ENCODE results near the gene OXER1.

Gene OXER1

DNA sequence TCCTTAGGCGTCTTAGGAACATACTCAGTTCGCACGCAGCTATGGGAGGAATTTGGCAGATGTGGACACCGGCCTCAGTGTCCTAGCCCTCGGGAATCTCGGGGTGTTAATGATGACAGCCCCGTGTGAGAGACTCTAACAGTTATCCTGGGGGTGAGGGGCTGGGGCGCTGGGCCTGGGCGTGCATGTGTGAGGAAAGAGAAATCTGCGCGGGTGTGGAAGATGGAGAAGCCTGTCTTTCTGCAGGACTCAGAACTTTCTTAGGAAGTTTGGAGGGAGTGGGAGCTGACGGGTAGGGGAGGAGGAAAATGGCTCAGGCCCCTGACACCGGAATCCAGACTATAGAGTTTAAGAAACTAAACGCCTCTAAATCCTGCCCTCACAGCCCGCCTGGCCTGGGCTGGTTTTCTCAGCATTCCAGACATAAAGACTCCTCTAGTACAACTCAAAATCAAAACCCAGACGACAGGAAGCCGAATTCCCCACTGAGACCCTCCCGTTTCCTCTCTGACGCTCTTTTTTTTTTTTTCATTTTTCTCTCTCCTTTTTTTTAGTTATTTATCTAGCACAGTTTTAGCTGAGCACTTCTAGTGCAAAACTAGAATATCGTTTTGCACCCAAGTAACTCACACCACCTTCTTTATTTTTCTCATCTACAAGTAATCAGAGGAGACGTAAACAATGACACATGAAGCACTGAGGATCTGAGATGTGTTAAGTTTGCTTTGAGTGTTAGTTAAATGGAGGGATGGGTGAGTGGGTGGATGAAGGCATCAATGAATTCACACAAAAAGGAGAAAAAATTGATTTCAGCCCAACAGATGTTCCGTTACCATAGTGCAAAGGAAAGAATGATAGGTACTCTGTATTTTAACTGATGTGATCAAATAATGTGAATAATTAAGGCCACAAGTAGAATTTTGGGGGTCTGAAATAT is 29.7 kb upstream of the OXER1 start:
- DNase-seq = no peak

DNA sequence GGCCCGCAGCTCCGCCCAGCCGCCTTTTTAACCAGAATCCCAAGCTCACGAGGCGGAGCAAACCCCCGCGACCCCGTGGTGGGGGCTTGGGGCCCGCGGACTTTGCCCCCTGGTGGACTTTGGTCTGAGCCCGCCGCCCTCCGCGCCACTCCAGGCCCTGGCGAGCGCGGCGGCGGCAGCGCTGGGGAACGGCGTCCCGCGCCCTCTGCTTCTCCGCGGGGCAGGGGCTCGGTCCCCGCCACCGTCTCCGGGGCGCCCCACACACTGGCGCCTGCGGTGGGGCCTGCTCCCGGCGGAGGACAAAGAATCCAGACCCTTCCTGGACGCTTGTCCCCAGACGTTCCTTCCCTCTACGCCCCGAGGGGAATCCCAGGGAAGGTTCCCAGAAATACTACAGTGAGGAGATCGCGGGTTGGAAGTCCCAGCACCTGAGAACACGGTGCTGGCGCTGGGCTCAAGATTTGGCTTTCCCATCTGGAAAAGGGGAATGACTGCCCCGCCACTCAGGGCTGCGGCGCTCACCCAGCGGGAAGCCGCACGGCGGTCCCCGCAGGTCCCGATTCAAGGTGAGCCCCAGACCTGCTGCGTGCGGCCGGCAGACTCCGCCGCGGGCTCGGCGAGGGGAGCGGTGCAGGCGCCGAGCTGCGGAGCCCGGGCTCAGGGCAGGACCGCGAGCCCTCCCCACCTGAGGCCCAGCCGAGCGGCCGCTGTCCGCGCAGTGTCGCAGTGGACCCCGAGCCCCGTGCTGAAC is 28.8 kb upstream of the OXER1 start, which contains the start of gene HAAO:
TSS of gene HAAO (minus strand) at position 1 of the 751 bp plus-strand sequence. CDS start 47 bp downstream, outside the sequence.
- DNase-seq = peak in 1 of 5 experiments; percentile 39

GRCh38 chr2:42792087-42792582 is 28.2 kb upstream of the OXER1 start:
- DNase-seq = peak in 1 of 5 experiments; percentile 38

DNA sequence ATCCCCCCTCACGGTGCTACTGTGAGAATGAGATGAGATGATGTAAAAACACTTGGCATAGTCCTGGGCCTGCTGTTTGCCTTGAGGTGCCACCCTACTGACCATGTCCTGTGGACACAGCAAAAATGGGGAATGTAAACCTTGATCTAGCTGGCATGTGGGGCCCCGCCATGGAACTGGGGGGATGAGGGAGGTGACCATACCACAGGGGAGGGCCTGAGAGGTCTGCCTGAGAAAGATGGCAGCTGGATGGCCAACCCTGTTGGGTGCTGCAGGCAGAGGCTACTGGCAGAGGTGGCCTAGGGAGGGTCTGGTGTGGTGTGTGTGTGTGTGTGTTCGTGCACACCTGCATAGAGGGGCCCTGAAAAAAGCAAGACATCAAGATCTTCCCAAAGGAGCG is 27.7 kb upstream of the OXER1 start:
- DNase-seq = no peak

- DNase-seq = no peak
Observed at GRCh38 chr2:42789751-42790150, 25.8 kb upstream of the OXER1 start.

GRCh38 chr2:42788882-42789281 is 24.9 kb upstream of the OXER1 start:
- DNase-seq = no peak

DNA sequence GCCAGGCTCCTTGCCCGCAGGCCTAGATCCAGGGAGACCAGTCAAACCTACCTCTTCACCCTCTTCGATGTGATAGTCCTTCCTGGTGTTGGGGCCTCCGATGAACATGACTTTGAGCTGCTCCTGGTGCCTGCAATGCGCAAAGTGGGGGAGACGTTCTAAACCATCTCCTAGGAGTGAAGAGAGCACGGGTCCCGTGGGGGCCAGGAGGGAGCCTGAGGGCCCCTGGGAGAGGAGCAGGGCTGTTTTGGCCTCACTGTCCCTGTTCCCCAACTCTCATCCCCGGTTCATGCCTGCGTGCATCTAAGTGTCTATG is 24.5 kb upstream of the OXER1 start:
- no peak for DNase-seq

DNA sequence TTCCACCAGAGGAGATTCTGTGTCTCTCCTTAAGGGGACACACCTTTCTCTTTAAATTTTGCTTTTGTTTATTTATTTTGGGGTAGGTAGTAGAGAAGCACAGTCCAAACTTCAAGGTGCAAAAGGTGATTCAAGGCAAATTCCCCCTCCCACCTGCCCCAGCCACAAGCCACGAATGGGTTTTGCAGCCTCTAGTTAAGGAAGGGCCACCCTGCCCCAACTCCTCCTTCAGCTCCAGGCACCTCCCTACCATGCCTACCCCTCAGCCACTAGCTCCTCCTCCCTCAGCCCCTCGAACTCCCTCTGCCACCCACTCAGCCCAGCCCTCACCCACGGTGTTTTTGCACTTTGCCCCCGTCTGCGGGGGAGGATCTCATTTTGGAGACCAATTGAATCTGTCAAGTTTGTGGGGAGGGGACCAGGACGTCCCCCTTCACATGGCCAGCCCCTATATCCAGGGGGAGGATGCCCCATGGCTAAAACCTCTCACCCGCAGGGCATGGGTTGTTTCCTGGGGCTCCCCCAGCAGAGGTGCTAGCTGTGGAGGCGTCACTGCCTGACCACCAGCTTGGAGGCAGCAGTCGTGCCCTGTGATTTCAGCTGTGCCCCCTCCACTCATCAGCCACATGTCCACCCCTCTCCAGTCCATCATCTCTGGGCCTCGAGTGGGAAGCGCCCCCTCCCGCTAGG is 24.0 kb upstream of the OXER1 start:
- DNase-seq = no peak

DNA sequence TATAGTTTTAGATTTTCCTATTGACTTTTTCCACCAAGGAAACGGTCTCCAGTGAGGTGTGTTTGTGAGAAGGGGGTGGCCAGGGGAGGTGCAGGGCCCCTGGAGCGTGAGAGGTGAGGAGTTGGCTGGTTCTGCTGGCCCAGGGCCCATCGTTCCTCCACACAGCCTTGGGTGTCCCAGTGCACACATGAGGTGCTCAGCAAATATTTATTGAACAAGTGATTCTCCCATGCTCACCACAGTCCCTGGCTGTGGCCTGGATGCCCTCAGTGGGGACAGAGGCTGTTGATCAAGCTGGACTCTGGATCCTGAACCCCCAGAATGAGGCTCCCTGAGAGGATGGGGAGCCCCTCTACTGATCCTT is 23.5 kb upstream of the OXER1 start:
- no peak for DNase-seq

GRCh38 chr2:42786561-42787345 is 22.8 kb upstream of the OXER1 start:
- DNase-seq = no peak

DNA sequence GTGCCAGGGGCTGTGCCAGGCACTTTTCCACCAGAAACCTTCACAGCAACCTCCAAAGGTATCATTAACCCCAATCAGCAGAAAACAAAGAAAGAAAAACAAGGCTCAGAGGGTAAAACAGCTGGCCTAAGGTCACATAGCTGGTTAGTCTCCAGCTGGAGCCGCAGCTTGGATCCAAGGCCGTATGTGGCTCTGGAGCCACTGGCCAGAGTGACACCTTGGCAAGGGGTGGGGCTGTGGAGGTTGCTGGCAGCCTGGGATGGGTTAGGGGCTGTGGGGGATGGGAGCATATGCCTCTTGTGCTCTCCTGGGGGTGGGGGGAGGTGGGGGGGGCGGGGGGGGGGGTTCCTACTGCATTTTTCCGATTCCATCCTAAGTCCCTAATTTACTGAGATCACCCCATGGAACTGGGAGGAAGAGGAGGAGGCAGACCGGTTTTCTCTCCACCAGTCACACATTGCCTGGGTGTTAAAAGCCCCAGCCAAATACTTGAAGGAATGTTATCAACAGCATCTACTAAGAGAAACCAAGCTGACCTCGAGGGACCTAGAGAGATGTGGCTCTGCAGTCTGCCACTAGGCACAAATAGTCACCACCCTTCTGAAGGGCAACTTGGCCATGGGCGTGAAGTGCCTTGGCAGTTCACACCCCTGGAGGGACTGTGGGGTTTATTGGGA is 20.4 kb upstream of the OXER1 start:
- DNase-seq = no peak

DNA sequence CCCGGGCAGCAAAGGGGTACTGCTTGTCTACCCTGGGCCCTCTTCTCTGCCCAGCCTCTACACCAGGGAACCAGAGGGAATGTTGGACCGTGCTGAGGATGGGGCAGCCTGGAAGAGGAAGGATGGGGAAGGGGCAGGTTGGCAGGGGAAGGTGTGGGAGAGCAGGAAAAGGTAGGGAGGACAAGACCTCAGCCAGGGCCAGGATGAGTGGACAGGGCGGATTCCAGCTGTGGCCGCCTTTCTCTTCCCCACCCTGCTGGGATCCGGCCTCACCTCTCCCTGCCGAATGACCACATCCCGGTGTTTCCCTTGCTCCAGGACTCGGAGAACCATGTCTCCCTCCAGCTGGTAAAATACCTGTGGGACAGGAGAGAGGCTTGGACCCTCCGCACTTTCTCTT is 19.6 kb upstream of the OXER1 start:
- DNase-seq = no peak

DNA sequence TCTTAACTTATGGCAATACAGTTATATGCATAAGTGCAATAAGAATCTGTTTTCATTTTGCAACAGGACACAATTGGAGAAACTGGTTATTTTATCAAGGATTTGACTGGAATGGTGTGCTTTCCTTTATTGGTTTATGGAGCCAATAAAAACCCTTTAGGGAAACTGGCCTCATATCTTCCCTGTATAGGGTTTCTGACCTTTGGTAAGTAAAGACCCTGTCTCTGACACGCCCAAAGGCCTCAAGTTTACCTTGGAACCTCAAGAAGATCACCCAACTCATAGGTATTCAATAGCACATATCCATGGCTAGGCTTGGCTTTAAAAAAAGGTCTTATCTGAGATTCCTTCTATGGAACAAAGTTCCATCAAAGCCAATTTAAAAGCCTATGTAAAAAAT is 17.2 kb upstream of the OXER1 start:
- no peak for DNase-seq

GRCh38 chr2:42777883-42778805 is 14.2 kb upstream of the OXER1 start:
- no peak for DNase-seq

DNA sequence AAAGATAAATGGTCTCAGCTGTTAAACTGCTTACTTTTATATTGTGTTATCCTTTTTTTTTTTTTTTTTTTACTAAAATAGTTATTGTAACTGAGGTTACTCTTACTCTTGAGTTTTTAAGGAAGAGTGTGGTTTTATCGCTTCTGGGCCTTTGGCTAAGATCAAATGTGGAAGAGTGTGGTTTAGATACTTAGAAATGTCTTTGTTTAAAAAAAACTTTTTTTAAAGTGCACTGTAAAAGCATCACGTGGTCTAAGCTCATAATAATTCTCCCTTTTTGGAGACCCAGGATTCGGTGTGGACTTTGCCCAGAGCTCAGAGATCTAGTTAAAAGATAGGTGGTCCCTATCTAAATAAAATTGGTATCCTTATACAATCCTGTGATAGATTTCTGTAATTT is 11.9 kb upstream of the OXER1 start:
- no peak for DNase-seq

- no peak for DNase-seq
Observed at GRCh38 chr2:42775186-42775585, 11.3 kb upstream of the OXER1 start.

- DNase-seq = no peak
Observed at GRCh38 chr2:42771546-42772153, 7.7 kb upstream of the OXER1 start.

- peak in 1 of 5 experiments; percentile 27 for DNase-seq
Observed at GRCh38 chr2:42770288-42771131, 6.6 kb upstream of the OXER1 start.
